GM18951 (cell line): ENCODE results near the gene SRD5A1.

ENCODE experiments used
- POLR2A ChIP-seq: IDR thresholded peaks from 4 replicates; pipeline ENCODE4 v1.6.1; 2011; ENCODE audit warnings: mild to moderate bottlenecking; ENCODE audit not compliant: insufficient read length, insufficient read depth; ENCODE audit errors: extremely low read depth
- in situ Hi-C: fragments of 300-500 bp; cut with MboI; formaldehyde crosslinking; loops from one replicate; pipeline ENCODE4 v1.12.0; 2022; ENCODE audit warnings: low sequenced_read_pairs, mixed read lengths, inconsistent platforms; ENCODE audit not compliant: unreplicated experiment

Gene SRD5A1

GRCh38 chr5:6632888-6633468 lies at the start of gene SRD5A1, which contains the start of gene NSUN2:
Gene SRD5A1 (plus strand): TSS chr5:6633440. CDS start chr5:6633577, 137 bp downstream.
Gene NSUN2 (minus strand): TSS chr5:6633044. CDS start chr5:6632979, 65 bp downstream.
- in situ Hi-C loops, result no loop called here
- TF ChIP-seq POLR2A, result peak; percentile 83

- no peak for TF ChIP-seq POLR2A
- in situ Hi-C loops, result no loop called here
Measured at GRCh38 chr5:6584101-6584645, 49.1 kb upstream of the SRD5A1 start.

- no peak for TF ChIP-seq POLR2A
- in situ Hi-C loops, result no loop called here
Measured at GRCh38 chr5:6584727-6585126, 48.5 kb upstream of the SRD5A1 start.

- no peak for TF ChIP-seq POLR2A
- in situ Hi-C loops, result no loop called here
Measured at GRCh38 chr5:6585168-6585567, 48.1 kb upstream of the SRD5A1 start.

GRCh38 chr5:6585939-6586646 lies 47.1 kb upstream of the SRD5A1 start:
- no peak for TF ChIP-seq POLR2A
- in situ Hi-C loops, result no loop called here

GRCh38 chr5:6586647-6587042 lies 46.6 kb upstream of the SRD5A1 start:
- no peak for TF ChIP-seq POLR2A
- in situ Hi-C loops, result no loop called here

- no peak for TF ChIP-seq POLR2A
- in situ Hi-C loops, result no loop called here
Measured at GRCh38 chr5:6587171-6587570, 46.1 kb upstream of the SRD5A1 start.

GRCh38 chr5:6590581-6590980 lies 42.7 kb upstream of the SRD5A1 start:
- in situ Hi-C loops, result no loop called here
- TF ChIP-seq POLR2A, result no peak

- in situ Hi-C loops, result no loop called here
- no peak for TF ChIP-seq POLR2A
Measured at GRCh38 chr5:6591671-6592288, 41.5 kb upstream of the SRD5A1 start.

- in situ Hi-C loops, result no loop called here
- no peak for TF ChIP-seq POLR2A
Measured at GRCh38 chr5:6592601-6593000, 40.6 kb upstream of the SRD5A1 start.

- in situ Hi-C loops, result no loop called here
- TF ChIP-seq POLR2A, result no peak
Measured at GRCh38 chr5:6593148-6594016, 39.9 kb upstream of the SRD5A1 start.

- in situ Hi-C loops, result no loop called here
- TF ChIP-seq POLR2A, result no peak
Measured at GRCh38 chr5:6594066-6594465, 39.2 kb upstream of the SRD5A1 start.

- in situ Hi-C loops, result no loop called here
- no peak for TF ChIP-seq POLR2A
Measured at GRCh38 chr5:6595405-6595804, 37.8 kb upstream of the SRD5A1 start.
